ENCODE results near the gene NOL4L.
"Not testable (repeated sequence)": the region's sequence is repeated elsewhere in the genome, so short reads cannot be mapped to it uniquely, and the experiment has no call there.

The NOL4L gene

GRCh38 chr20:32507998-32508774 is 76.9 kb downstream of the NOL4L start:
- DNase-seq (ENCODE audit: low read depth), result no peak

GRCh38 chr20:32506721-32507120 is 78.4 kb downstream of the NOL4L start:
- no peak for DNase-seq (ENCODE audit: low read depth)

GRCh38 chr20:32505723-32506473 is 79.2 kb downstream of the NOL4L start:
- DNase-seq (ENCODE audit: low read depth), result no peak

- DNase-seq (ENCODE audit: low read depth), result no peak
Measured at GRCh38 chr20:32501709-32502108, 83.4 kb downstream of the NOL4L start.

GRCh38 chr20:32497589-32498224 is 87.4 kb downstream of the NOL4L start:
- no peak for DNase-seq (ENCODE audit: low read depth)

GRCh38 chr20:32496811-32497533 is 88.2 kb downstream of the NOL4L start:
- no peak for DNase-seq (ENCODE audit: low read depth)

GRCh38 chr20:32495949-32496348 is 89.2 kb downstream of the NOL4L start:
- no peak for DNase-seq (ENCODE audit: low read depth)

- DNase-seq (ENCODE audit: low read depth), result no peak
Measured at GRCh38 chr20:32495217-32495565, 89.9 kb downstream of the NOL4L start.

GRCh38 chr20:32494483-32495216 is 90.5 kb downstream of the NOL4L start:
- no peak for DNase-seq (ENCODE audit: low read depth)

GRCh38 chr20:32493356-32493755 is 91.8 kb downstream of the NOL4L start:
- DNase-seq (ENCODE audit: low read depth), result no peak

- DNase-seq (ENCODE audit: low read depth), result not testable (repeated sequence)
Measured at GRCh38 chr20:32491764-32492151, 93.4 kb downstream of the NOL4L start.

GRCh38 chr20:32490942-32491763 is 94.0 kb downstream of the NOL4L start:
- DNase-seq (ENCODE audit: low read depth), result no peak

GRCh38 chr20:32488066-32488838 is 96.9 kb downstream of the NOL4L start:
- no peak for DNase-seq (ENCODE audit: low read depth)

- no peak for DNase-seq (ENCODE audit: low read depth)
Measured at GRCh38 chr20:32487381-32487780, 97.8 kb downstream of the NOL4L start.

GRCh38 chr20:32485770-32486478 is 99.2 kb downstream of the NOL4L start:
- DNase-seq (ENCODE audit: low read depth), result no peak

GRCh38 chr20:32484958-32485769 is 100.0 kb downstream of the NOL4L start:
- DNase-seq (ENCODE audit: low read depth), result peak; percentile 56

GRCh38 chr20:32484225-32484957 is 100.7 kb downstream of the NOL4L start:
- no peak for DNase-seq (ENCODE audit: low read depth)
